ENCODE data around the gene NDUFS7. TPM values are rescaled to one million over a fixed set of nuclear protein-coding genes. Genes with fewer than 3 reads are reported as not detected.

The NDUFS7 gene
- total RNA-seq, 6 donors from 2014 or later = 38.8 to 121 (median 100) TPM

- DNase-seq (no peak), ATAC-seq (ENCODE audit: low FRiP score in 2 of 2) (no peak)
- TF ChIP-seq POLR2A (IDR thresholded peaks at IDR 0.05) (no peak), POLR2AphosphoS5 (IDR thresholded peaks at IDR 0.05) (no peak), EP300 (IDR thresholded peaks at IDR 0.05) (no peak)
- TF ChIP-seq, protein P1, sequence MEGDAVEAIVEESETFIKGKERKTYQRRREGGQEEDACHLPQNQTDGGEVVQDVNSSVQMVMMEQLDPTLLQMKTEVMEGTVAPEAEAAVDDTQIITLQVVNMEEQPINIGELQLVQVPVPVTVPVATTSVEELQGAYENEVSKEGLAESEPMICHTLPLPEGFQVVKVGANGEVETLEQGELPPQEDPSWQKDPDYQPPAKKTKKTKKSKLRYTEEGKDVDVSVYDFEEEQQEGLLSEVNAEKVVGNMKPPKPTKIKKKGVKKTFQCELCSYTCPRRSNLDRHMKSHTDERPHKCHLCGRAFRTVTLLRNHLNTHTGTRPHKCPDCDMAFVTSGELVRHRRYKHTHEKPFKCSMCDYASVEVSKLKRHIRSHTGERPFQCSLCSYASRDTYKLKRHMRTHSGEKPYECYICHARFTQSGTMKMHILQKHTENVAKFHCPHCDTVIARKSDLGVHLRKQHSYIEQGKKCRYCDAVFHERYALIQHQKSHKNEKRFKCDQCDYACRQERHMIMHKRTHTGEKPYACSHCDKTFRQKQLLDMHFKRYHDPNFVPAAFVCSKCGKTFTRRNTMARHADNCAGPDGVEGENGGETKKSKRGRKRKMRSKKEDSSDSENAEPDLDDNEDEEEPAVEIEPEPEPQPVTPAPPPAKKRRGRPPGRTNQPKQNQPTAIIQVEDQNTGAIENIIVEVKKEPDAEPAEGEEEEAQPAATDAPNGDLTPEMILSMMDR (IDR thresholded peaks at IDR 0.05) = no peak
- H3K36me3 ChIP-seq = peaks cover 3 to 55% (median 32%) of the 10 kb centered on the region in 4 donors
- no peaks in the 10 kb centered on the region for H3K27me3 ChIP-seq
- 96 to 97% methylated on average over 17 of the region's 17 CpGs for WGBS, 2 donors
- H3K27ac ChIP-seq = no peak overlapping the region
- no peaks in the 10 kb centered on the region for H3K4me1 ChIP-seq
- no peak overlapping the region for H3K4me3 ChIP-seq
- H3K9me3 ChIP-seq = no peaks in the 10 kb centered on the region
These were observed 7.3 kb upstream of the NDUFS7 start for GRCh38 chr19:1376415-1376805.

GRCh38 chr19:1377176-1377964, 6.3 kb upstream of the NDUFS7 start:
- no peak for DNase-seq

DNA sequence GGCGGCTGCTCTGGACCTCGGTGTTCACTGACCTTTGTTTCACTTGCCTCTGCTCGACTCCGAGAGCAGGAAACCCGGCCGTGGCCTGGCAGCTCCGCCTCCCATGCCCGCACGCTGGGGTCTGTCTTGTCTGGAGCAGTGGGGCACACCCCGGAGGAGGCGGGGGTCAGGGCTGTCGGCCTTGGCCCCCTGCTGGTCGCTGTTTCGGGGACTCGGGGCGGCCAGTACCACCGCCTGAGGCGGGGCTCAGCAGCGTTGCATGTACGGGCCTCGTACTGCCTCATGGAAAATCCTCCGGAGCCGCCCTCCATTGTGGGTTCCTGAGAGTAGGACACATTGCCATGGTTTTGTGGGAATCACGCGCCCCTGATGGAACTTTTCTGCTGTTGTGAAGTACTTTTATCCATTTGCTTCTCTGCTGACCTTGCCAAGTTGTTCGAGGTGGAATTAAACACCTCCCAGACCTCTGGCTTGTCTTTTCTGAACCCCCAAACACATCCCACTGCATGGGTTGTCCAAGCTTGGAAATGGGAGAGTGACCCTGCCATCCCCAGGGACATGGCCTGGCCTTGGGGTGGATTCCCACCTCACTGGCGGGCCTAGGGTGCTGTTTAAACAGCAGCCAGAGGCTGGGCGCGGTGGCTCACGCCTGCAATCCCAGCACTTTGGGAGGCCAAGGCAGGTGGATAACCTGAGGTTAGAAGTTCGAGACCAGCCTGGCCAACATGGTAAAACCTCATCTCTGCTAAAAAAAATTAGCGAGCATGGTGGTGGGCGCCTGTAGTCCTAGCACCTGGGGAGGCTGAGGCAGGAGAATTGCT, 5.5 kb upstream of the NDUFS7 start:
- Histone ChIP-seq H3K36me3 (peaks cover 0 to 38% (median 23%) of the 10 kb centered on the region in 4 donors), H3K27me3 (no peaks in the 10 kb centered on the region), H3K4me3 (no peak overlapping the region), H3K4me1 (no peaks in the 10 kb centered on the region), H3K9me3 (no peaks in the 10 kb centered on the region), H3K27ac (no peak overlapping the region)
- DNase-seq (peak in 1 of 2 donors; percentile 84), ATAC-seq (ENCODE audit: low FRiP score in 2 of 2) (peak in 1 of 2 donors; percentile 15)
- TF ChIP-seq, protein P1 (IDR thresholded peaks at IDR 0.05) = peak in 1 of 6 experiments; percentile 12
- no peak for TF ChIP-seq EP300 (IDR thresholded peaks at IDR 0.05)
- no peak for TF ChIP-seq POLR2A (IDR thresholded peaks at IDR 0.05)
- no peak for TF ChIP-seq POLR2AphosphoS5 (IDR thresholded peaks at IDR 0.05)
- 90 to 94% methylated on average over 23 to 29 of the region's 33 CpGs for WGBS, 2 donors

More at GRCh38 chr19:1377176-1377964, 6.3 kb upstream of the NDUFS7 start:
- H3K4me3 ChIP-seq = no peak overlapping the region
- peaks cover 3 to 46% (median 29%) of the 10 kb centered on the region in 4 donors for H3K36me3 ChIP-seq
- TF ChIP-seq EP300 (IDR thresholded peaks at IDR 0.05) = no peak
- TF ChIP-seq POLR2A (IDR thresholded peaks at IDR 0.05) = no peak
- TF ChIP-seq, protein P1 (IDR thresholded peaks at IDR 0.05) = no peak
- TF ChIP-seq POLR2AphosphoS5 (IDR thresholded peaks at IDR 0.05) = no peak
- no peaks in the 10 kb centered on the region for H3K4me1 ChIP-seq
- no peak overlapping the region for H3K27ac ChIP-seq
- 96 to 98% methylated on average over 22 to 42 of the region's 43 CpGs for WGBS, 2 donors
- no peaks in the 10 kb centered on the region for H3K27me3 ChIP-seq
- no peaks in the 10 kb centered on the region for H3K9me3 ChIP-seq
- ATAC-seq (ENCODE audit: low FRiP score in 2 of 2) = no peak

- Histone ChIP-seq H3K4me1 (peaks cover 0 to 3% (median 3%) of the 10 kb centered on the region in 4 donors), H3K27me3 (no peaks in the 10 kb centered on the region), H3K4me3 (no peak overlapping the region), H3K27ac (no peak overlapping the region), H3K9me3 (no peaks in the 10 kb centered on the region), H3K36me3 (peaks cover 0 to 26% (median 14%) of the 10 kb centered on the region in 4 donors)
- ATAC-seq (ENCODE audit: low FRiP score in 2 of 2) = no peak
- TF ChIP-seq POLR2AphosphoS5 (IDR thresholded peaks at IDR 0.05) = no peak
- TF ChIP-seq EP300 (IDR thresholded peaks at IDR 0.05) = no peak
- TF ChIP-seq, protein P1 (IDR thresholded peaks at IDR 0.05) = no peak
- TF ChIP-seq POLR2A (IDR thresholded peaks at IDR 0.05) = no peak
- peak in 1 of 2 donors; percentile 70 for DNase-seq
- WGBS, 2 donors = 86 to 87% methylated on average over 11 to 25 of the region's 27 CpGs
These were observed 4.4 kb upstream of the NDUFS7 start for GRCh38 chr19:1379126-1379905.
